Hematopoietic multipotent progenitor cell treated with erythropoietin and hydrocortisone succinate and interleukin-3 and kit ligand, for 17 days (in vitro differentiated cells): ENCODE measurements around the gene SORCS2.

ENCODE experiments used
- DNase-seq: peaks from one replicate; pipeline ENCODE4 v3.0.0-alpha.2; 2015; ENCODE audit warnings: low spot score

The SORCS2 gene

GRCh38 chr4:7428261-7429068 lies 236.1 kb downstream of the SORCS2 start:
- DNase-seq: no peak

- no peak for DNase-seq
Observed at GRCh38 chr4:7429069-7429416, 236.7 kb downstream of the SORCS2 start.

DNA sequence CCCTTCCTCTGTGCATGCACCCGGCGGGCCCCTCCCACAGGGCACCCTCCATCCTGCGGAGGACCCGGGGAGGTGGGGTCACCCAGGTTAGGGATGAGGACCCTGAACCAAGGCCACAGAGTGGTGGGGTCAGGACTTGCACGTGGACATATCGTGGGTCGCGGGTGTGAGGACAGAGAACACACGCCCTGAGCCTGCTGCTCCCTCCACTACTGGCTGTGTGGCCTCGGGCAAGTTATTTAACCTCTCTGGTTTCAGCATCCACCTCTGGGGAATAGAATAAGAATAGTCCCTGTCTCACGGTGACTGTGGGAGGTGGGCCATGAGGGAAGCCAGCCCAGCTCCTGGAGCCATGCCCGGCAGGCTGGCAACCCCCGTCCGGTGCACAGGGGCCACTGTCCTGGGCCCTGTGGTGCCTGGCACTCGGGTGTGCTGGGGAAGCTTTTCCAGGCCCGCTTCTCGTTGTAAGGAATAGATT lies 237.3 kb downstream of the SORCS2 start:
- DNase-seq: no peak

- DNase-seq: no peak
Observed at GRCh38 chr4:7430368-7430964, 238.1 kb downstream of the SORCS2 start.

DNA sequence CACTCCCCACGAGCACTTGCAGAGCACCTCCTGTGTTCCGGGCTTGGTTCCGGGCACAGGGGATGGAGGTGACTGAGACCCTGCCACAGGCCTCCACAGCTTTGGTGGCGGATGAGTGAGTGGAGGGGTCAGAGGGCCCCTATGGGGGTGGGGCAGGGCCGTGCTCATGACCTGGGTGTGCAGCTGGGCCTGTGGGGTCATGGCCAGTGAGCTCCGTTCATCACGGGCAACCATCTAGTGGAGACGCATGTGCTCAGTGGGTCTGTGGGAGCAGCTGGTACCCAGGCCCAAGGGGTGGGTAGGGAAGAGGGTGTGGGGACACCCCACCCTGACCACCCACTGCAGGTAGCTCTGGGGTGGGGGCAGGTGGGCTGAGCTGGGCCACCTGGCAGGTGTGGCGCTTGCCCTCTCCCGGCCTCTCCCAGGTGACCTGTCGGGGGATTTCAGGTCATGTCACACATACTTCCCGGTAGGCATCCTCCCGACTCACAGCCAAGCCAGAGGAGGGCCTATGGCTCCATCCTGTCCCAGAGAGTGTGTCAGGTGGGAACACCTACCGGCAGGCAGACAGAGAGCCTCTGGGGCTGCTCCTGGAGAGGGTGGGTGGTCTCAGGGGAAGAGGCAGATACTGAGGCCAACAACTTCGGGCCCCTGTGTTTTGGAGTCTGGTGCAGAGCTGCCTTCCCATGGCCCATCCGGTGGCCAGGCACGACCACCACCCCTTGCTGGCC lies 238.8 kb downstream of the SORCS2 start:
- DNase-seq: no peak

DNA sequence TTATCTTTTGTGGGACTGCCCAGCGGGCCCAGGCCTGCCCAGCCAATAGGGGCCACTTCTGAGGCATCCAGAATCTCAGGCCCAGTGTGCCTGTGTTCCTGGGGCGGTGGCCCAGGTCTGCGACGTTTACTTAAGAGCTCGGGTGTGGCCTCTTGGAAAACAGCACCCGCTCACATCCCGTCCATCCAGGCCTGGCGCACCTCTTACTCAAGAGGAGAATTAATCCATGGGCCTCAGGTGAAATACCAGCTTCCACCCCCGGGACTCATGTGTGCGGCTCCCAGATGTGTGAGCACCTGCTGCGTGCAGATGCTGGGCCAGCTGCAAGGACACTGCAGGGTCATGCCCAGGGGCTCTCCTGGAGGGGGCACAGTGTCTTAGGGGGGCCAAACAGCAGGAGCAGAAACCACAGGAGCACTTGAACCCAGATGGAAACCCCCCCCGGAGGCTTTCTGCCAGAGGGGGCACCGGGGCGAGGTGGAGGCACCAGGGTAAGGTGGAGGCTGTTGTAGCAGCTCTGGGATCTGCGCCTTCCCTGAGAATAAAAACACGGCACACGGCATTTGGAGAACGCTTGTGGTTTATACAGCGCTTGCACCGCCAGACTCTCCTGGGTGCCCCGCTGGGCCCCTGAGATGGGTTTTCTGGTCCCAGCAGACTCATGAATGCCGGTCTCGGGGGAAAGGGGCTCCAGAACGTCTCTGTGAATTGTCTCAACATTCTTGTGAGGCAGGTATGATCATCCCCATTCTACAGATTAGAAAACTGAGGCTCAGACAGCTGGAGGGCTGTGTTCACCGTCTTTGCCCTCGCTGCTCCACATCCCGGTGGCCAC lies 239.6 kb downstream of the SORCS2 start:
- no peak for DNase-seq

DNA sequence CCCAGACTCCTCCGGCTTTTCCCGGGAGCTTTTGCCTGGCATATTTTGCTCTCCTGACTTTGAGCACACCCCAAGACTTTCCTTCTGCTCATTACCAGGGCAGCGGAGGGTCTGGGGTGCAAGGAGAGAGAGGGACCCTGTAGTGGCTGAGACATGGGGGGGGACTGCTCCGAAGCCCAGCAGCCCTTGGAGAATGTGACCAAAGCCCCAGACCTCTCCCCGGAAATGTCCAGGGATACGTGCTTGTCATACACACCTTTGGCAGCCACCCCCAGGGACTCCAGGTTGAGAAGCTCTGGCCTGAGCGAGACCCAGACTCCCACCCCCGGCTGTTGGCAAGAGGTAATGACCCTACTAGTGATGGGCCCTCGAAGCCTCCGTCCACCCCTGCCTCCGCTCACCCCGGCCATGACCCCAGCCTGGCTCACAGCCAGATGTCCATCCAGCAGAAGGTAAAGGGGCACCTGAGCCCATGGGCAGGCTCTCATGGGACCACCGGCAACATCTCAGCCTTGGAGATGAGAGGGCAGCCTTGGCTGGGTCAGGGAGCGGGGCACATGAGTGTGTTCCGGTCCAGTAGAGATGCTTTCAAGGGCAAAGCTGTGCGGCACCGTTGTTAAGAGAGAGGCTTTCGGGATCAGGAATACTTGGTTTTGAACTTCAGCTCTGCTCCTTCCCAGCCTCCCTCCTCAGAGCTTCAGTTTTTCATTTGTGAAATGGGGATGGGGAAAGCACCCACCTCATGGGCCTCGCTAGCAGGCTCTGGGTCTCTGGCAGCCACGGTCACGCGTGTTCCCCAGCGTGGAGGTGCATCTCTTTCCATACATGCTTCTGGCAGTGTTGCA lies 240.4 kb downstream of the SORCS2 start:
- DNase-seq: no peak

- no peak for DNase-seq
Observed at GRCh38 chr4:7433376-7434140, 241.2 kb downstream of the SORCS2 start.

- no peak for DNase-seq
Observed at GRCh38 chr4:7434141-7434765, 241.9 kb downstream of the SORCS2 start.

DNA sequence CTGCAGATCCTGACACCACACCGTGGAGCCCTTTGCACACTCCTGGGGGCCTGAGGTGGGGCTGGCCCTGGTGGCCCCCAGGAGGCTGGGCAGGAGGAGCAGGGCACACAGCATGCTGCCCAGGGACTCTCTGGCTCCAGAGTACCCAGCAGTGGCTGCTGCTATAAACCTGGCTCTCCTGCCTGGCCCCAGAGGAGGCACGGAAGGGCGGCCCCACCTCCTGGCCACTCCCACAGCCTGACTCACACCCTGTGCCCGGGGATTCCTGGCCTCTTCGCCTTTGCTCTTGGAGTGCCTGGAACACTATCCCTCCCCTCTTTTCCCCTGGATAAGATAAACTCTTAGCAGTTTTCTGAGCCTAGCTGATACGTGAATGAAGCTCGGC lies 242.4 kb downstream of the SORCS2 start, which contains the start of gene PSAPL1:
Gene PSAPL1 (minus strand): TSS at position 165 of the 385 bp plus-strand sequence. CDS start 51 bp downstream, at position 114.
- no peak for DNase-seq

- no peak for DNase-seq
Observed at GRCh38 chr4:7435471-7436061, 243.2 kb downstream of the SORCS2 start.

GRCh38 chr4:7436256-7436655 lies 243.9 kb downstream of the SORCS2 start:
- DNase-seq: no peak

DNA sequence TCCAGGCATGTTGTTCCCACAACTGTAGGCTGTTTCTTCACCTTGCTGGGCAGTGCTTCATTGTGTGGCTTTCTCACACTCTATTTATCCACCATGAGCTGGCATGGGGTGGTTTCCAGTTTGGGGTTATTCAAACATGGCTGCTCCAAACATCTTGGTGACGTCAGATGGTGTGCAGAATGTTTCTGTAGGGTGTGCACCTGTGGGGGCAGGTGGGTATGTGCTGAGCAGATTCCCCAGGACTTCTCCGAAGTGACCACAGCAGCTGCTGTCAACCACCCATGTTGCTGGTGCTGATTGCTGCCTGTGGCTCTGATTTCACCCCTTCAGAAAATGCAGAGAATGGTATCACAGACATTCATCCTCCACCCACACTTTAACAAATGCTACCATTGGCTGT lies 247.4 kb downstream of the SORCS2 start:
- DNase-seq: no peak

- DNase-seq: no peak
Observed at GRCh38 chr4:7441201-7441600, 248.9 kb downstream of the SORCS2 start.

GRCh38 chr4:7442574-7443162 lies 250.3 kb downstream of the SORCS2 start:
- DNase-seq: no peak

GRCh38 chr4:7444314-7444713 lies 252.0 kb downstream of the SORCS2 start:
- no peak for DNase-seq

- DNase-seq: no peak
Observed at GRCh38 chr4:7444731-7445130, 252.4 kb downstream of the SORCS2 start.

- DNase-seq: no peak
Observed at GRCh38 chr4:7447236-7447635, 254.9 kb downstream of the SORCS2 start.

DNA sequence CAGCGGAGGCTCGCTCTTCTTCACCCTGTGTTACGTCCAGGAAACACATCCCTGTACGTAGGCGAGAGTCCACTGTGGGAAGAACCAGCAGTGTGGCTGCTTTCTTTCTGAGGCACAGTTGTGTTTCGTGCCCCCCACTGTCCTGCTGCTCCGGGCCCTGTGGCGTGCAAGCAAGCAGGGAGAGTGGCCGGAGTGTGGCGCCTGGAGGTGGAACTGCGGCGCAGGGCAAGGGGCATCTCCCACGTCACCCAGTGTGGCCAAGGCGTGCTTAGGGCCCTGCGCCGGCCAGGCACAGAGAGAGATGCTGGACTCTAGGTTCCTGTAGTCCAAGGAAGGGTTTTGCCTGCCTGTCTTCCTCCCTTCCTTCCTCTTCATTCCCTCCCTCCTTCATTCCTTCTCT lies 255.7 kb downstream of the SORCS2 start:
- DNase-seq: no peak
